ENCODE data around the gene SLC5A11. TPM values are rescaled to one million over a fixed set of nuclear protein-coding genes. Genes with fewer than 3 reads are reported as not detected.

Gene SLC5A11
- total RNA-seq, 1 donor from 2014 or later = not detected

DNA sequence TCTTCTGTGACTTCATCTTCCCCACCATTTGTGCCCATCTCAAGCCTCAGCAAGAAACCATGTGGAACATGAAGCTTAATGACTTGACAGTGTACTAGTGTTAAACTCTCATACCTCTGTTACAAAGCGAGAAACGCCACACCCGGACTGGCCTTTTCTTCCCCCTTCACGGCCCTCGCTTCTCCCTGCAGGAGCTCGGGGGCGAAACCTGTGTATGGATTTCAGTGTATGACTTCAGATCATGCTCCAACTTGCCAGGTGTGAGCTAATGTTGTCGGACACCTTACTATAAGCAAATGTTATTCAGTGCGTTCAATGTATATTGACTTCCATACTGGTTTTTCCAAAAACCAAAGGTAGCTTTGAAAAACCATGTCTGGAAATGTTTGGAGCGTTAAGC is 20.1 kb upstream of the SLC5A11 start:
- TF ChIP-seq, protein P1, sequence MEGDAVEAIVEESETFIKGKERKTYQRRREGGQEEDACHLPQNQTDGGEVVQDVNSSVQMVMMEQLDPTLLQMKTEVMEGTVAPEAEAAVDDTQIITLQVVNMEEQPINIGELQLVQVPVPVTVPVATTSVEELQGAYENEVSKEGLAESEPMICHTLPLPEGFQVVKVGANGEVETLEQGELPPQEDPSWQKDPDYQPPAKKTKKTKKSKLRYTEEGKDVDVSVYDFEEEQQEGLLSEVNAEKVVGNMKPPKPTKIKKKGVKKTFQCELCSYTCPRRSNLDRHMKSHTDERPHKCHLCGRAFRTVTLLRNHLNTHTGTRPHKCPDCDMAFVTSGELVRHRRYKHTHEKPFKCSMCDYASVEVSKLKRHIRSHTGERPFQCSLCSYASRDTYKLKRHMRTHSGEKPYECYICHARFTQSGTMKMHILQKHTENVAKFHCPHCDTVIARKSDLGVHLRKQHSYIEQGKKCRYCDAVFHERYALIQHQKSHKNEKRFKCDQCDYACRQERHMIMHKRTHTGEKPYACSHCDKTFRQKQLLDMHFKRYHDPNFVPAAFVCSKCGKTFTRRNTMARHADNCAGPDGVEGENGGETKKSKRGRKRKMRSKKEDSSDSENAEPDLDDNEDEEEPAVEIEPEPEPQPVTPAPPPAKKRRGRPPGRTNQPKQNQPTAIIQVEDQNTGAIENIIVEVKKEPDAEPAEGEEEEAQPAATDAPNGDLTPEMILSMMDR (IDR thresholded peaks at IDR 0.05) = no peak
- Mint-ChIP-seq H3K27me3 (ENCODE audit: unreplicated experiment) (no peaks in the 10 kb centered on the region), H3K4me1 (ENCODE audit: unreplicated experiment) (no peaks in the 10 kb centered on the region), H3K27ac (ENCODE audit: unreplicated experiment) (no peak overlapping the region), H3K36me3 (ENCODE audit: unreplicated experiment) (peaks cover 45% of the 10 kb centered on the region), H3K4me3 (ENCODE audit: unreplicated experiment) (no peak overlapping the region), H3K9me3 (ENCODE audit: unreplicated experiment) (no peaks in the 10 kb centered on the region)
- DNase-seq (ENCODE audit: extremely low spot score, unreplicated experiment) = no peak

DNA sequence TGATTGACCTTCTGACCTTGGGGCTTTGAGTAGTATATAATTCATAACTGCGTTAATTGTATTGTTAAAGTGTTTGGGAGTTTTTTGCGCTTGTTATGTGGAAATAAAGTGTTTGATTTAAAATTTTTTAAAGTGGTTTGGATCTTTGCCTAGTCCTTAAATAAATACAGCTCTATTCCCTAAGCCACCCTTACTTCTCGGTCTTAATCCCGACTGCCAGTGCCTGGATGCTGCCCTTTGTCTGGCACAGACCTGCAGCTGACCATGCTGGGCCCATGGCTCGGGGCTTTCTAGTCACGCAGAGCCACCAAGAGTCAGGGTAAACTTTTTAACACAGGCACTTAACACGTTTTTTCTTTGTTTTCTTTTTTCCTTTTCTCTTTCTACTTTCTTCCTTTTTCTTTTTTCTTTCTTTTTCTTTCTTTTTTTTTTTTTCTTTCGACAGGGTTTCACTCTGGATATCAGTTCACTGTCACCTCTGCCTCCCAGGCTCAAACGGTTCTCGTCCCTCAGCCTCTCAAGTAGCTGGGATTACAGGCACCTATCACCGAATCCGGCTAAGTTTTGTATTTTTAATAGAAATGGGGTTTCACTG is 19.6 kb upstream of the SLC5A11 start:
- no peak overlapping the region for H3K27ac Mint-ChIP-seq (ENCODE audit: unreplicated experiment)
- no peaks in the 10 kb centered on the region for H3K4me1 Mint-ChIP-seq (ENCODE audit: unreplicated experiment)
- TF ChIP-seq, protein P1 (IDR thresholded peaks at IDR 0.05) = no peak

DNA sequence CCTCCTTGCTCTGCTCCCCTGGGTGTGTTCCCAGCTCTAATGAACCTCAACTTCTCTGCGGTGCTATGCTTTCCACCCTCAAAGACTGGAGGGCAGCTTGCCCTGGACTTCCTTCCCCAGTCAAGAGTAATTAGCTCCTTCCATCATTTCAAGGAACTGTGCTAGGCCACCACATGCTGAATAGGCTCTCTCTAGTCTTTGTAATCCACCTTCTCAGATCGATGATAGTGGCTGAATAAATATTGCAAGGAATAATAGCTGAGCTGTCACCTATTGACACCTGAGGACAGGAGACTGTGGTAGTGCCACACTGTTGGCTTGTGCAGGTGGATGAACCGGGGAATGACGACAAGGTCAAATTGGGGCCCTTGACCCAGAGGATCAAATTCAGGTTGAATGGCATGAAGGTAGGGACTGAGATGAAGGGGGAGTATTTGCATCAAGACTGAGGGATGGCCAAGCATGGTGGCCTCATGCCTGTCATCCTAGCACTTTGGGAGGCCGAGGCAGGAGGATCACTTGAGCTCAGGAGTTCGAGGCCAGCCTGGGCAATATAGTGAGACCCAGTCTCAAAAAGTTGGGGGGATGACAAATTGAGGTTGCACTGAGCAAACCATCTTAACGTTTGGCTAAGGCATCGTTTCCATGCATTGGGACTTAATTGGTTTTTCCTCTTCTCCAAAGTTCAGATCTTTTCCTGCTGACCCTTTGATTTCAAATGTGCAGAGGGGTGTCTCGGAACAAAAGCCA is 18.8 kb upstream of the SLC5A11 start:
- Mint-ChIP-seq H3K27ac (ENCODE audit: unreplicated experiment) (no peak overlapping the region), H3K36me3 (ENCODE audit: unreplicated experiment) (peaks cover 35% of the 10 kb centered on the region), H3K4me3 (ENCODE audit: unreplicated experiment) (no peak overlapping the region), H3K9me3 (ENCODE audit: unreplicated experiment) (no peaks in the 10 kb centered on the region), H3K27me3 (ENCODE audit: unreplicated experiment) (no peaks in the 10 kb centered on the region), H3K4me1 (ENCODE audit: unreplicated experiment) (no peaks in the 10 kb centered on the region)
- TF ChIP-seq, protein P1 (IDR thresholded peaks at IDR 0.05) = no peak
- DNase-seq (ENCODE audit: extremely low spot score, unreplicated experiment) = no peak

More for the DNA sequence above, 19.6 kb upstream of the SLC5A11 start:
- no peaks in the 10 kb centered on the region for H3K27me3 Mint-ChIP-seq (ENCODE audit: unreplicated experiment)
- DNase-seq (ENCODE audit: extremely low spot score, unreplicated experiment) = no peak
- H3K36me3 Mint-ChIP-seq (ENCODE audit: unreplicated experiment) = peaks cover 42% of the 10 kb centered on the region
- no peak overlapping the region for H3K4me3 Mint-ChIP-seq (ENCODE audit: unreplicated experiment)
- no peaks in the 10 kb centered on the region for H3K9me3 Mint-ChIP-seq (ENCODE audit: unreplicated experiment)

DNA sequence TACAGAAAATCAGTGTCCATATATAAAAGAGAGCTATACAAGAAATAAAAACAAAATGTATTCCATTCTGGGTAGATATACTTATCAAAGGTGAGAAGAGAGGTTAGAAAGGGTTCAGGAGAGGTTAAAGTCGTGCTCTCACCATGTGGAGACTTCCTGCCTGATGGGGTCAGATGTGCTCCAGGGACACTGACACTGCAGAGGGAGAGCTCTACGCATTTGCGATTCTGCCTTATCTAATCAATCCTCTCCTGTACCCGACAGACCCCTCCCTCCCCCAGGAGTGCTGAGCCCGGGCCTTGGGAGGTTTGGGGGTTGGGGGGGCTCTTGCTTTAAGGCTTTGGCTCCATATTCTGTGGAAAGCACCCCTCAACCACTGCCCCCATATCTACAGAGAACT is 16.6 kb upstream of the SLC5A11 start:
- Mint-ChIP-seq H3K36me3 (ENCODE audit: unreplicated experiment) (peaks cover 18% of the 10 kb centered on the region), H3K4me3 (ENCODE audit: unreplicated experiment) (no peak overlapping the region), H3K9me3 (ENCODE audit: unreplicated experiment) (no peaks in the 10 kb centered on the region), H3K4me1 (ENCODE audit: unreplicated experiment) (no peaks in the 10 kb centered on the region), H3K27ac (ENCODE audit: unreplicated experiment) (no peak overlapping the region), H3K27me3 (ENCODE audit: unreplicated experiment) (no peaks in the 10 kb centered on the region)
- TF ChIP-seq, protein P1 (IDR thresholded peaks at IDR 0.05) = no peak
- no peak for DNase-seq (ENCODE audit: extremely low spot score, unreplicated experiment)

DNA sequence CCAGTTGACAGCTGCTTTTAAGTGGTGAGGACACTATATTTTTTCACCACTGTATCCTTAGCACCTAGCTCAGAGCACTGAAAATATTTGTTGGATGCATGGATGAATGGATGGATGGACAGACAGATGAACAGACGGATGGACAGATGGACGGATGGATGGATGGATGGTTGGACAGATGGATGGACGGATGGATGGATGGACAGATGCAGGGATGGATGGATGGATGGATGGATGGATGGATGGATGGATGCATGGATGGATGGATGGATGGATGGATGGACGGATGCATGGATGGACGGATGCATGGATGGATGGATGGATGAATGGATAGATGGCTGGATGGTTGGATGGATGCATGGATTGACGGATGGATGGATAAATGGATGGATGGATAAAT is 12.4 kb upstream of the SLC5A11 start:
- Mint-ChIP-seq H3K4me1 (ENCODE audit: unreplicated experiment) (peaks cover 6% of the 10 kb centered on the region), H3K4me3 (ENCODE audit: unreplicated experiment) (no peak overlapping the region), H3K36me3 (ENCODE audit: unreplicated experiment) (no peaks in the 10 kb centered on the region), H3K27me3 (ENCODE audit: unreplicated experiment) (no peaks in the 10 kb centered on the region), H3K9me3 (ENCODE audit: unreplicated experiment) (no peaks in the 10 kb centered on the region), H3K27ac (ENCODE audit: unreplicated experiment) (no peak overlapping the region)
- TF ChIP-seq, protein P1 (IDR thresholded peaks at IDR 0.05) = no peak
- DNase-seq (ENCODE audit: extremely low spot score, unreplicated experiment) = no peak

Measured in osteocyte (in vitro differentiated cells).